Gastrocnemius medialis (tissue), 4 donors: ENCODE results near the gene TMEM150C.

Experiments
- POLR2A ChIP-seq, 2 donors: fragments of 450-650 bp; IDR thresholded peaks; one replicate each; pipeline ENCODE4 v1.6.1; 2017; ENCODE audit warnings: antibody characterized with exemption in 2 of 2, mild to moderate bottlenecking in 2 of 2, moderate library complexity in 2 of 2
- TF ChIP-seq, protein P1 (sequence below), 5 experiments: fragments of 450-650 bp in 3 of 5; fragments of 200-600 bp in 2 of 5; sonication (generic) in 2 of 5; IDR thresholded peaks in 4 of 5; conservative IDR thresholded peaks in 1 of 5; 1 replicate in 4 of 5; 2 replicates in 1 of 5; pipeline ENCODE4 v1.5.1; 2016 to 2019; ENCODE audit warnings: antibody characterized with exemption in 5 of 5, mild to moderate bottlenecking in 3 of 5, moderate library complexity in 3 of 5

DNA sequence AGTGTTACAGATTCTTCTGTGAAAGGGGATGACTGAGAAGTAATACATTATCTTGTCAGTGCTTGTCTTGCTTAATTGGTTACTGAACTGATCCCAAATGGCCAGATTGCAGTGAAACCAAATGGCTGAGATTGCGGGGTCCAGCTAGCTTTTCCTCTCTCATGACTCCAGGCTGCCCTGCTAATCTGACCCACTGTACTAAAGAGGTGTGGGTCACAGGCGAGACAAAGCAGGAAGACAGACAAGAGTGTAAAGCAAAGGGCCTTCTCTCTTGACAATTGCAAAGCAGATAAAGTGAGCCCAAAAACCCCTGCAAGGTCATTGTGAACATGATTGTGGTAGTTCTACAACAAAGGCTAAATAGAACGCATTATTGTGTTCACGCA, 2.1 kb downstream of the TMEM150C start:
- TF ChIP-seq, protein P1, sequence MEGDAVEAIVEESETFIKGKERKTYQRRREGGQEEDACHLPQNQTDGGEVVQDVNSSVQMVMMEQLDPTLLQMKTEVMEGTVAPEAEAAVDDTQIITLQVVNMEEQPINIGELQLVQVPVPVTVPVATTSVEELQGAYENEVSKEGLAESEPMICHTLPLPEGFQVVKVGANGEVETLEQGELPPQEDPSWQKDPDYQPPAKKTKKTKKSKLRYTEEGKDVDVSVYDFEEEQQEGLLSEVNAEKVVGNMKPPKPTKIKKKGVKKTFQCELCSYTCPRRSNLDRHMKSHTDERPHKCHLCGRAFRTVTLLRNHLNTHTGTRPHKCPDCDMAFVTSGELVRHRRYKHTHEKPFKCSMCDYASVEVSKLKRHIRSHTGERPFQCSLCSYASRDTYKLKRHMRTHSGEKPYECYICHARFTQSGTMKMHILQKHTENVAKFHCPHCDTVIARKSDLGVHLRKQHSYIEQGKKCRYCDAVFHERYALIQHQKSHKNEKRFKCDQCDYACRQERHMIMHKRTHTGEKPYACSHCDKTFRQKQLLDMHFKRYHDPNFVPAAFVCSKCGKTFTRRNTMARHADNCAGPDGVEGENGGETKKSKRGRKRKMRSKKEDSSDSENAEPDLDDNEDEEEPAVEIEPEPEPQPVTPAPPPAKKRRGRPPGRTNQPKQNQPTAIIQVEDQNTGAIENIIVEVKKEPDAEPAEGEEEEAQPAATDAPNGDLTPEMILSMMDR (IDR thresholded peaks at IDR 0.05 in 4 of 5, conservative IDR thresholded peaks at IDR 0.05 in 1 of 5): no peak
- no peak for TF ChIP-seq POLR2A (IDR thresholded peaks at IDR 0.05)
